ENCODE measurements around the gene PRKCD.

DNA sequence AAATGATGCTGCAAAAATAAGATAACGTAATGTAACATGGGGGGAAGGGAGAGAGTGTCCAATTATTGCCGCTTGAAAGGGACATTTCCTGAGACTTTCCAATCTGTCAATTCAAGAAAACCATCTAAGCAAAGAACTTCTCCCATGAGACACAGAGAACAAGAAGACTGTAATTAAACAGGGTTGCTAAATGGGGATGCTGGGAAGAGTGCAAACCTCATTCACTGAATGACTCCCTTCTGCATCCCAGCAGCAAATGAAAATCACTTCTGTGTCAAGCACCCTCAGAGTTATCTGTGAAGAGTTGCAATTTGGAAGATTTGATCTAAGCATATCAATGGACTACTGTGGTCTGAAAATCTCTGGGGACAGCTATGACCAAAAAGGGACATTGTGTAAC is 34.4 kb upstream of the PRKCD start:
- TF ChIP-seq KLF16 (IDR thresholded peaks at IDR 0.05) (no peak), CC2D1A (IDR thresholded peaks at IDR 0.05) (no peak), ZFX (CRISPR knock-in tag; IDR thresholded peaks at IDR 0.05) (no peak)
